GM19240 (cell line): ENCODE results near the gene CLEC16A.

Experiments
- DNase-seq: peaks from one replicate; pipeline ENCODE4 v3.0.0; 2011; ENCODE audit warnings: low spot score; ENCODE audit not compliant: insufficient read length

Gene CLEC16A

GRCh38 chr16:11174141-11174540 is 229.8 kb downstream of the CLEC16A start:
- DNase-seq = no peak

GRCh38 chr16:11175106-11175786 is 230.9 kb downstream of the CLEC16A start:
- no peak for DNase-seq

- DNase-seq = peak; percentile 41
Observed at GRCh38 chr16:11175787-11176341, 231.5 kb downstream of the CLEC16A start.

GRCh38 chr16:11177578-11178160 is 233.3 kb downstream of the CLEC16A start:
- DNase-seq = no peak

- no peak for DNase-seq
Observed at GRCh38 chr16:11178424-11178823, 234.1 kb downstream of the CLEC16A start.

- no peak for DNase-seq
Observed at GRCh38 chr16:11179574-11179973, 235.2 kb downstream of the CLEC16A start.

- no peak for DNase-seq
Observed at GRCh38 chr16:11180489-11180888, 236.1 kb downstream of the CLEC16A start.

GRCh38 chr16:11181242-11181898 is 237.0 kb downstream of the CLEC16A start:
- DNase-seq = no peak

GRCh38 chr16:11181899-11182279 is 237.5 kb downstream of the CLEC16A start:
- DNase-seq = no peak

- no peak for DNase-seq
Observed at GRCh38 chr16:11182411-11182810, 238.0 kb downstream of the CLEC16A start.

- DNase-seq = no peak
Observed at GRCh38 chr16:11183035-11183812, 238.9 kb downstream of the CLEC16A start.

- DNase-seq = no peak
Observed at GRCh38 chr16:11183951-11184350, 239.6 kb downstream of the CLEC16A start.

GRCh38 chr16:11187522-11188023 is 243.2 kb downstream of the CLEC16A start:
- no peak for DNase-seq

GRCh38 chr16:11188801-11189740 is 244.7 kb downstream of the CLEC16A start:
- no peak for DNase-seq

GRCh38 chr16:11190588-11191560 is 246.5 kb downstream of the CLEC16A start:
- no peak for DNase-seq

- DNase-seq = no peak
Observed at GRCh38 chr16:11191665-11192064, 247.3 kb downstream of the CLEC16A start.

GRCh38 chr16:11193494-11193893 is 249.1 kb downstream of the CLEC16A start:
- no peak for DNase-seq

- no peak for DNase-seq
Observed at GRCh38 chr16:11194913-11195312, 250.5 kb downstream of the CLEC16A start.

- no peak for DNase-seq
Observed at GRCh38 chr16:11196286-11196828, 252.0 kb downstream of the CLEC16A start.
